Tibial nerve (tissue), 4 donors: ENCODE data around the gene PFAS. TPM values are rescaled to one million over a fixed set of nuclear protein-coding genes. Genes with fewer than 3 reads are reported as not detected.

Experiments used
- DNase-seq, 2 donors: peaks; one replicate each; pipeline ENCODE4 v3.0.0-alpha.2; 2019; ENCODE audit warnings: low spot score in 2 of 2
- H3K27ac ChIP-seq, 4 donors: fragments of 200-600 bp; sonication (generic) in 3 of 4; one replicate each; pipeline ENCODE4 v1.5.1; 2017 to 2019; ENCODE audit warnings: mild to moderate bottlenecking in 1 of 4
- H3K27me3 ChIP-seq, 2 donors: fragments of 200-600 bp; sonication (generic) in 1 of 2; one replicate each; pipeline versions ENCODE4 v1.5.1 to v1.6.0; 2017 to 2019
- H3K36me3 ChIP-seq, 3 donors: fragments of 200-600 bp; sonication (generic); one replicate each; pipeline ENCODE4 v1.5.1; 2018 to 2019
- H3K4me1 ChIP-seq, 4 donors: fragments of 200-600 bp; sonication (generic) in 3 of 4; one replicate each; pipeline ENCODE4 v1.5.1; 2017 to 2019
- H3K4me3 ChIP-seq, 4 donors: fragments of 200-600 bp; sonication (generic) in 3 of 4; one replicate each; pipeline ENCODE4 v1.5.1; 2017 to 2019; ENCODE audit warnings: mild to moderate bottlenecking in 1 of 4, moderate library complexity in 1 of 4
- H3K9me3 ChIP-seq, 4 donors: fragments of 200-600 bp; sonication (generic) in 3 of 4; one replicate each; pipeline ENCODE4 v1.5.1; 2017 to 2019
- EP300 ChIP-seq, 2 donors: sonication (generic); formaldehyde crosslinking; IDR thresholded peaks; one replicate each; pipeline ENCODE4 v1.6.1; 2017; ENCODE audit warnings: antibody characterized with exemption in 2 of 2, mild to moderate bottlenecking in 1 of 2
- POLR2A ChIP-seq, 2 donors: fragments of 450-650 bp; IDR thresholded peaks; one replicate each; pipeline ENCODE4 v1.6.1; 2017; ENCODE audit warnings: antibody characterized with exemption in 2 of 2, mild to moderate bottlenecking in 2 of 2, moderate library complexity in 2 of 2
- WGBS, 2 donors: methylation state at CpG; one replicate each; pipeline ENCODE4 v1.1.5; 2018; 5-methylcytosine and 5-hydroxymethylcytosine counted together
- total RNA-seq, 4 donors: library from RNA; depleted of rRNA; stranded (reverse); fragments of >200 nt; gene quantifications; one replicate each; pipeline ENCODE4 v1.1.0, GENCODE V29; 2016
- TF ChIP-seq, protein P1 (sequence below), 5 experiments: fragments of 200-600 bp in 3 of 5; fragments of 450-650 bp in 2 of 5; sonication (generic) in 3 of 5; IDR thresholded peaks; one replicate each; pipeline ENCODE4 v1.5.1; 2016 to 2019; ENCODE audit warnings: antibody characterized with exemption in 5 of 5, mild to moderate bottlenecking in 3 of 5, moderate library complexity in 2 of 5

PFAS gene
- total RNA-seq, 4 donors from 2014 or later = 19.2 to 39.9 (median 29.5) TPM

DNA sequence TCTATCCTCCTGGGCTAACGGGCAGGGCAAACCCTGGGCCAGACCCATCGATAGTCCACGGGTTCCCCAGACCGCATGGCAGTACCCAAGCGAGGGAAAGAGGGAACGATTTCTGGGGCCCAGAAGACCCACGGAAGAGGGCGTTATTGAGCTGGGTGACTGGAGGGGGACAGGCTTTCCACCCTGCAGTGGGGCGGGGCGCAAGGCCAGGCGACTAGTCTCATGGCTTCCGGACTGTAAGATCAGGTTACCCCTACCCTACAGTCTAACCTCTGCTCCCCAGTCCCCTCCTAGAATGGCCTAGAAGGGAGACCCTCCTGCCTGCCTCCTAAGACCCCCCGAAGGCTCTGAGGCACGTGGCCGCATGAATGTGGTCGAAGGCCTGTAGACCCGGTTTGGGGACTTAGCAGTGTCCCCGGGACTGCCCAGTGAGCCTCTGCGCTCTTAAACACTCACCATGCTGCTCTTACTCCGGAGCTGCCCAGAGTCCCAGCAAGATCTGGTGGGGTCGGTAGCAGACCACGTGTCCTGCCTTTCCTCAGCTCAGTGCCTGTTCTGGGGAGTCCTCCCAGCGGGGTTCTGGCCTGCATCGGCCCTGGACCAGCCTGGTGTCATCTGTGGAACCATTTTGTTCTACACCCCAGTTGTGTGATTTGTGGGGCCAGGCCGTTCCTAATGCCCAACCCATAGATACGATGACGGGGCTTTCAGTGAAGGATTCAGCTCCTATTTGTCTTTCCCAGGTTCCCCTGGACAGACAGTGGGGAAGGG is 25.5 kb upstream of the PFAS start:
- peak; percentile 40 to 59 for DNase-seq
- Histone ChIP-seq H3K36me3 (peaks cover 0 to 13% (median 0%) of the 10 kb centered on the region in 3 donors), H3K4me3 (peak overlapping the region; percentile 54 to 77 (median 72)), H3K27ac (peak overlapping the region; percentile 96 to 100 (median 98)), H3K27me3 (no peaks in the 10 kb centered on the region), H3K4me1 (peaks cover 0 to 52% (median 14%) of the 10 kb centered on the region in 4 donors), H3K9me3 (no peaks in the 10 kb centered on the region)
- WGBS, 2 donors = 3 to 6% methylated on average over 22 to 26 of the region's 27 CpGs
- TF ChIP-seq, protein P1, sequence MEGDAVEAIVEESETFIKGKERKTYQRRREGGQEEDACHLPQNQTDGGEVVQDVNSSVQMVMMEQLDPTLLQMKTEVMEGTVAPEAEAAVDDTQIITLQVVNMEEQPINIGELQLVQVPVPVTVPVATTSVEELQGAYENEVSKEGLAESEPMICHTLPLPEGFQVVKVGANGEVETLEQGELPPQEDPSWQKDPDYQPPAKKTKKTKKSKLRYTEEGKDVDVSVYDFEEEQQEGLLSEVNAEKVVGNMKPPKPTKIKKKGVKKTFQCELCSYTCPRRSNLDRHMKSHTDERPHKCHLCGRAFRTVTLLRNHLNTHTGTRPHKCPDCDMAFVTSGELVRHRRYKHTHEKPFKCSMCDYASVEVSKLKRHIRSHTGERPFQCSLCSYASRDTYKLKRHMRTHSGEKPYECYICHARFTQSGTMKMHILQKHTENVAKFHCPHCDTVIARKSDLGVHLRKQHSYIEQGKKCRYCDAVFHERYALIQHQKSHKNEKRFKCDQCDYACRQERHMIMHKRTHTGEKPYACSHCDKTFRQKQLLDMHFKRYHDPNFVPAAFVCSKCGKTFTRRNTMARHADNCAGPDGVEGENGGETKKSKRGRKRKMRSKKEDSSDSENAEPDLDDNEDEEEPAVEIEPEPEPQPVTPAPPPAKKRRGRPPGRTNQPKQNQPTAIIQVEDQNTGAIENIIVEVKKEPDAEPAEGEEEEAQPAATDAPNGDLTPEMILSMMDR (IDR thresholded peaks at IDR 0.05) = peak in 2 of 5 experiments; percentile 17 to 27
- TF ChIP-seq EP300 (IDR thresholded peaks at IDR 0.05) (no peak), POLR2A (IDR thresholded peaks at IDR 0.05) (no peak)

DNA sequence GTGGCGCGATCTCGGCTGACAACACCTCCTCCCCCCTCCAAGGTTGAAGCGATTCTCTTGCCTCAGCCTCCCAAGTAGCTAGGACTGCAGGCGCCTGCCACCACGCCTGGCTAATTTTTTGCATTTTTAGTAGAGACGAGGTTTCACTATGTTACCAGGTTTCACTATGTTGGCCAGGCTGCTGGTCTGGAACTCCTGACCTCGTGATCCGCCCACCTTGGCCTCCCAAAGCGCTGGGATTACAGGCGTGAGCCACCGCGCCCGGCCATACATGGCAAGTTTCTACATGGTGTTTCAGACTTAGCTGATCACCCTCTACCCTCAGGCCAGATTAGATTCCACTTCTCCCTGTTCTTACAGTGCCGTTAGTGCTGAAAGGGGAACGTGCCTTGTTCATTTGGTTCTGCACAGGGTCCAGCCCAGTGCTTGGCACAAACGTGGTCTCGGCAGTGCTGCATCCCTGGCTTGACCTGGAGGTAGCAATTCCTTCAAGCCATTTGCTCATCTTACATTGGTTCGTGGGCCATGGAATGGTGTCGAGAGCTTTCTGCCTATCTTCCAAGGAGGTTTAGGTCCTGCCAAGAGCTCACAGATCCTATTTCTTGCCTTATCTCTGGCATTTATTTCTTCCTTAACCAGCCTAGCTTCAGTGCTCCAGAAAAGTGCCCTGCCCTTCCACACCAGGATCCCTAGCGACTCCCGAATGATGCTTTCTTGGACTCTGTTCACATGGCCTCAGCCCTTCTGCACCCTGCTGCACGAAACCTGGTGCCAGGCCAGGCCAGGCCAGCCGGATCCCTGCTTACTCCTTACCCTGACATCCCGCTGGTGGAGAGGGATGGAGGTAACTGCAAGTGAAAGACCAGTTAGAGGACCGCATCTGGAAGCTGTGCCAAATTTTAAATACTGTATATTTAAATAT is 23.9 kb upstream of the PFAS start:
- Histone ChIP-seq H3K36me3 (peaks cover 7 to 29% (median 10%) of the 10 kb centered on the region in 3 donors), H3K4me3 (no peak overlapping the region), H3K27ac (peak overlapping the region in 2 of 4 donors; percentile 4 to 26), H3K27me3 (no peaks in the 10 kb centered on the region), H3K4me1 (peaks cover 0 to 49% (median 14%) of the 10 kb centered on the region in 4 donors), H3K9me3 (no peaks in the 10 kb centered on the region)
- TF ChIP-seq, protein P1 (IDR thresholded peaks at IDR 0.05) = no peak
- no peak for TF ChIP-seq POLR2A (IDR thresholded peaks at IDR 0.05)
- TF ChIP-seq EP300 (IDR thresholded peaks at IDR 0.05) = no peak
- 87 to 92% methylated on average over 25 to 26 of the region's 26 CpGs for WGBS, 2 donors
- no peak for DNase-seq

DNA sequence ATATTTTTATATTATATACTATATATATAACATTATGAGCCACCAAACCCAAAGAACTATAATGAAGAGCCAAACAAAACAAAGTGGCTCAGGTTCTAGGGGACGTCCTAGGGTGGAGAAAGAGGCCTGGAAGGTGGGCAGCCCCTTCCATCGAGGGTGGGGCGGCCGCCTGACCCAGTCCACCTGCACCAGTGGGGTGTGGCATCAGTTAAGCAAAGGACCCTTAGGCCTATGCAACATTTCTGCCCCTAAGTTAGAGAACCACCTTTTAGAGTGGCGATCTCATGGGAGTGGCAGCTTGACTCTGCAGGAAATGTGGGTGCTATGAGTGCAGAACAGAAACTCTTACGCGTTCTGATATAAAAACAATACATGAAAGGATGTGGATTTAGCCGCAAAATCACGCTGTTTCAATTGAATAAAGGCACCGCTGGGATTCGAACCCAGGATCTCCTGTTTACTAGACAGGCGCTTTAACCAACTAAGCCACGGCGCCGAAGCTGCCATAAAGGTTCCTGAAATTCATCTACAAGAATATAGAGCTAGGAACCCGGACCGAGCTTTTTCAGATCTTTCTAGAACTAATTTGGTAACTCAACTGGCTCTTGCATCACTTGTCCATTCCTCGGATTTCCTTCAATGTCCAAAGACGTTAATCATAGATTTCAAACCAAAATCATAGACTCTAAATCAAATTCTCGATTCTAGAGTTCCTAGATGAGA is 23.1 kb upstream of the PFAS start:
- peak; percentile 54 to 69 for DNase-seq
- WGBS, 2 donors = 33 to 38% methylated on average over 20 of the region's 20 CpGs
- peak overlapping the region; percentile 19 to 48 (median 22) for H3K4me3 ChIP-seq
- peaks cover 0 to 41% (median 14%) of the 10 kb centered on the region in 4 donors for H3K4me1 ChIP-seq
- no peaks in the 10 kb centered on the region for H3K9me3 ChIP-seq
- TF ChIP-seq EP300 (IDR thresholded peaks at IDR 0.05) (no peak), POLR2A (IDR thresholded peaks at IDR 0.05) (no peak)
- TF ChIP-seq, protein P1 (IDR thresholded peaks at IDR 0.05) = no peak
- H3K36me3 ChIP-seq = peaks cover 9 to 37% (median 11%) of the 10 kb centered on the region in 3 donors
- peak overlapping the region; percentile 62 to 91 (median 76) for H3K27ac ChIP-seq
- no peaks in the 10 kb centered on the region for H3K27me3 ChIP-seq

DNA sequence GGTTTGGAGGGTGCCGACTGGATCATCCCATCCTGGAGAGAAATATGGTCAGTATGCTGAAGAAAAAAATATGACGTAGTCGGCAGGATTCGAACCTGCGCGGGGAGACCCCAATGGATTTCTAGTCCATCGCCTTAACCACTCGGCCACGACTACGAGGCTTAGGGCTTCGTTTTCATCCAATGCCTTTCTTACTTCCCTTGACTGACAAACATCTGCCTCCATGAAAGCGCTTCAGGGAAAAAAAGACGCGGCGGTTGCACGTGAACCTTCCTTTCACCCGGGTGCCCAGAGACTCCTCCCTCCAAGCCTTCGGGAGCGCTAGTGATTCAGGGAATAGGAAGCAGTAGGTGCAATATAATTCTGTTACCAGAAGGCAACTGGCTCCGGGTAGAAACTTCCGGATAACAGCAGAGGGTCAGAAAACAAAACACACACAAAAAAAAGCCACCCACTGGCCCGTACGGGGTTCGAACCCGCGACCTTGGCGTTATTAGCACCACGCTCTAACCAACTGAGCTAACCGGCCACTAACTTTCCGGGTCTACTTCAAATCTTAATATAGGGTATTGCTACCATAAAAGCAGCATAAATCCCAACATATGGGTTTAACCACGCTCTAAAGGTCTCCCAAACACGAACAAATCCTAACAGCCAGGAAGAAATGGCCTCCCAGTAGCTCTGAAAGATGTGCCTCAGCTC is 22.4 kb upstream of the PFAS start:
- peak; percentile 76 to 87 for DNase-seq
- TF ChIP-seq, protein P1 (IDR thresholded peaks at IDR 0.05) = no peak
- peak in 1 of 2 donors; percentile 78 for TF ChIP-seq EP300 (IDR thresholded peaks at IDR 0.05)
- peak overlapping the region; percentile 19 to 48 (median 22) for H3K4me3 ChIP-seq
- WGBS, 2 donors = 3 to 6% methylated on average over 32 of the region's 32 CpGs
- no peaks in the 10 kb centered on the region for H3K27me3 ChIP-seq
- peaks cover 0 to 40% (median 14%) of the 10 kb centered on the region in 4 donors for H3K4me1 ChIP-seq
- H3K36me3 ChIP-seq = peaks cover 13 to 44% (median 16%) of the 10 kb centered on the region in 3 donors
- peak overlapping the region; percentile 62 to 91 (median 76) for H3K27ac ChIP-seq
- no peaks in the 10 kb centered on the region for H3K9me3 ChIP-seq
